HPDE6-E6E7 (cell line): Measurements from ENCODE around the gene POLR1B.
A peak's percentile ranks its signal among the peaks of the same experiment; 100 is the strongest.
"Not testable (repeated sequence)": the region's sequence is repeated elsewhere in the genome, so short reads cannot be mapped to it uniquely, and the experiment has no call there.

Experiments
- DNase-seq: peaks from one replicate; pipeline ENCODE4 v3.0.0; 2011; ENCODE audit warnings: missing footprints; ENCODE audit errors: extremely low spot score

POLR1B gene

DNA sequence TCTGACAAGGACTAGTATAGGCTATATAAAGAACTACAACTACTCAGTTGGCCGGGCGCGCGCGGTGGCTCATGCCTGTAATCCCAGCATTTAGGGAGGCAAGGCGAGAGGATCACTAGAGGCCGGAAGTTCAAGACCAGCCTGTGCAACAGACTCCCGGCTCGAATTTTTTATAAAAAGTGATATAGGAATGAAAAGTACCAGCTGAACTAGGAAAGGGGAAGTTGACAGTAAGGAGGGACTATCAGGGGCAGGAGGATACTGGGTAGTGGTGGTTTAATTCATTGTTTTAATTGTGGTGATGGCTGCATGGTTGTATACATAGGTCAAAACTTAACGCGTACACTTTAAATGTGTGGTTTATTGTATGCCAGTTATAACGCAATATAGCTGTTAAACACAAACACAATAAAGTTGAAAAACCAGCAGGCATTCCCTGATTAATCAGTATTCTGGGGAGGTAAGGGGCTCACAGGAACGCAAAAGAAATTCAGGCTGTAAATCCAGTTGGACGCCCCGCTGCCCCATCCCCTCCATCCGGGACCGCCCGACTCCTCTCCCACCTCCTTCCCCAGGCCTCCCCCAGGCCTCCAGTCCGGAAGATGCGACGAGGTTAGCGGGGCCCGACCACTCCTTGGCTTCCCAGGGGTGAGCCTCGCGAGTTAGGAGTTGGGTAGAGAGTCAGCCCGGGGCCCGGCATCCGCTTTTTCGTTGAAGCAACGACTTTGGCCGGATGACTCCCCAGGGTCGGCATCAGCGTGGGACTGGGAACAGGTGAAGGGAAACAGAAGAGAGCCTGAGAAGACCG, 746 bp upstream of the POLR1B start:
- no peak for DNase-seq

DNA sequence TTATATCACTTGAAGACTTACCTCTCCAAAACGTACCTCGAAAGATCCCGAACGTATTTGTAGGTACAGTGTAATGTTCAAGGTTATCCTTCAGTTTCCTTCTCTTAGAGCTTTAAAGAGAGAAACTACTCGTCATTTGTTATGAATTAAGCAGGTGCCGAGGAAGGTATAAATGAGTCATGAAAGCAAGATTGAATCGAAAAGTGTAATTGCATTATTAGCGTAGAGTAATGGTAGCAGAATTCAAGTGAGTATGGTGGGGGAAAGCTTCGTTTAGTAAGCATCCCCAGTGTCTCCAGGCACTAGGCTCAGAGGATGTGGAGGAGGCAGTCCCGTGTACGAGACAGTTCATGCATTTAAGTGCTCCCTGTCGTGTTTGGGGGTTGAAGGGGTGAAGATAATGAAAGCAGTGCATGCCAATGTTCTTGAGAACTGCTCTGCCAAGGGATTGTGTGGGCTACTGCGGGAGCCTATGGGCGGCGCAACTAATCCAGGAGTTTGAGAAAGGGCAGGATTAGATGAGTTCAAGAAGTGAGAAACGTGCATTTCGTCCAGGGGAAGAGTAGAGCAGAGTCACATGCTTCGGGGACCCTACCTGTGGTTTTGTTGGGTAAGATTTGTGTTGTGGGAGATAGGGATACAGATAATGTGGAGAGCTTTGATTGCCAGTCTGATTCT, 858 bp downstream of the POLR1B start:
- peak; percentile 15 for DNase-seq

DNA sequence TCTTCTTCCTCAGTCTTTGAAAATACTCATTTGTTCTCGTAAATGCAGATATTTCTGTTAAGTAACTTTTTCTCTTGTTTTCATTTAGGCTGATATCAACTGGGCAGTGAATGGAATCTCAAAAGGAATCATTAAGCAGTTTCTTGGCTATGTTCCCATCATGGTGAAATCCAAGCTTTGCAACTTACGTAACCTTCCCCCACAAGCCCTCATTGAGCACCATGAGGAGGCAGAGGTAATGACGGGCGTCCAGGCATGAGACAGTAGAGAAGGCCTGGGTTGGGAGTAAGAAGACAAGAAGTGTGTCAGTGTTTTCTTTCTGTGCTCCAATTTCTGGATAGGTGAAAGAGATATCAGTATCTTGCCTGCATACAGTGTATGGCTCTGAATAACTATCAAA, 5.1 kb downstream of the POLR1B start:
- no peak for DNase-seq

DNA sequence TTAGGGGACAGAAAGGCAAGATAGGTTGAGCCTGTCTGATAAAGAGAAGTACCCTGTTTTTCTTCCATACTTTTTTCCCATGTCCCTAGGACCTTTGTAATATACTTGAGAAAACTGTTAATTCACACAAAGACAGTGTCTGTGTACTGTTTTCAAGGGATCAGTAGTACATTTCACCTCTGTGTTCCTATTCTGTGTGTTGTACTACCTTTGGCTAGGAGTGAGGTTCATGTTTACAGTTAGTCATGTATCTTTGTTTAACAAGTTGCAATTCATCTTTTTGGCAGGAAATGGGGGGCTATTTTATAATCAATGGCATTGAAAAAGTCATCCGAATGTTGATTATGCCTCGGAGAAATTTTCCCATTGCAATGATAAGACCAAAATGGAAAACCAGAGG, 6.7 kb downstream of the POLR1B start:
- DNase-seq = no peak

DNA sequence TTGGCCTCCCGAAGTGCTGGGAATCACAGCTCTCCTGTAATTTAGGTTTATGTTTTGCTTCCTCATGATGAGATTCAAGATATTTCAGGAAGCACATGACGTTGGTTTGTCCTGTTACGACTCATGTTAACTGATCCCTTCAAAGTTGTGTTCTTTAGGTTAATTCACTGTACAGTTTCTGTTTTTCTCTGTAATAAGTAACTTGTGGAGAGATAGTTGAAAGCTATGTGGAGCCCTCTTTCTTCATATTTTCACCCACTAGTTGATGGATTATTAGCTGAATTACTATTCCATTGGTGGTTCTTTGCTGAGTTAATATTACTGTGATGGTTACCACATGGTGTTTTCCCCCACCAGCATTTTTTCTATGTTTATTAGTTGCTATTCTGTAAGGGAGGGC, 23.8 kb downstream of the POLR1B start:
- no peak for DNase-seq

DNA sequence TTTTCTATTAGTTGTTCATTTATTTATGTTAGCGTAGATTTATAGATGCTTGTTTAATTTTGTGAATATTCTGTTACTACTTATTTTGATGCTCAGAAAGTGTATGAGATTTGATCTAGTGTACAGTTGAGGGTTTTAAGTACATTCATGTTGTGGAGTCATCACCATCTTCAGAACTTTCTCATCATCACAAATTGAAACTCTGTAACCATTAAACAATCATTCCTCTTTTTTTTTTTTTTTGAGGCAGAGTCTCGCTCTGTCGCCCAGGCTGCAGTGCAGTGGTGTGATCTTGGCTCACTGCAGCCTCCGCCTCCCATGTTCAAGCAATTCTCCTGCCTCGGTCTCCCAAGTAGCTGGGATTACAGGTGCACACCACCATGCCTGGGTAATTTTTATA, 24.2 kb downstream of the POLR1B start:
- DNase-seq = not testable (repeated sequence)

DNA sequence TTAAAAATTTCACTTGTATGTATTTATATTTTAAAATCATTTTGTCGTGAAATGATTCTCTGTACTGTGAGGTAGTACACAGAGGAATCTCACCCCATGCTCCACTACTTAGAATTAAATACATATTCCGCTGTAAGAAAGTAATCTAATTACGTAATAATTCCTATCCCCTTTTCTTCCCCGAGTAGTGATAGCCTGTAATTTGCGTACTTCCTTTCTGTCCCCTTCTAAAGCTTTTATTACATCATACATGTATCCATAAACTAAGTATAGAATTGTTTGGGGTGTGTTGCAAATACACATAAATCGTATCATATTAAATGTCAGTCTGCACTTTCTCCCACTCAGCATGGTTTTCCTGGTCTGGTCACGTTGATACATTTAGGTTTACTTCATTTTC, 29.7 kb downstream of the POLR1B start:
- no peak for DNase-seq

DNA sequence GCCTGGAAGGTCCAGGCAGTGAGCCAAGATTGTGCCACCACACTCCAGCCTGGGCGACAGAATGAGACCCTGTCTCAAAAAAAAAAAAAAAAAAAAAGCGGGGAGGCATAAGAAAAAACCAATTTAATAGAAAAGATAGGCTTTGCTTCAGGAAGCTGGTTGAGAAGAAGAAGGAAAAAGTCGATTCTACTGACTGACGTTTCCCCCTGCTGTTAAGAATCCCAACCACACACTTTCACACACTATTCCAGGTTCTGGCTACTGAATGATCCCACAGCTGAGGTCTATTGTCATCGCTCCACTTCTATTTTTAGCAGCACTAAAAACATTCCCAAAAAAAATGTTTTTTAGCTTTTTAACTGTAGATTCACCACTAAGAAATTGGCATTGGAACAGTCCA, 35.5 kb downstream of the POLR1B start:
- DNase-seq = no peak

DNA sequence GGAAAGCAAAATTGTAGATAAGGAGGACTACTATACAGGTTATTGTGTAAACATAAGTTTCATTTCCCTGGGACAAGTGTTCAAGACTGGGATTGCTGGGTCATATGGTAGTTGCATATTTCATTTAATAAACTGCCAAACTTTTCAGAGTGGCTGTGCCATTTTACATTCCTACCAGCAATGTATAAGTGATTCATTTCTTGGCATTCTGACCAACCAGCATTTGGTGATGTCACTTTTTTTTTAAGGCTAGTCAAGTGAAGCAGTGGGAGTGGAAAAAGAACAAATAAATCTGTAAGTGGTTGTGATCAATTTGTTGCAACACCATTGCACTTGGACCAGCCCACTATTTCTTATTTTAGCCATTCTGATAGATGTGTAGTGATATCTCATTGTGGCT, 37.0 kb downstream of the POLR1B start:
- no peak for DNase-seq

DNA sequence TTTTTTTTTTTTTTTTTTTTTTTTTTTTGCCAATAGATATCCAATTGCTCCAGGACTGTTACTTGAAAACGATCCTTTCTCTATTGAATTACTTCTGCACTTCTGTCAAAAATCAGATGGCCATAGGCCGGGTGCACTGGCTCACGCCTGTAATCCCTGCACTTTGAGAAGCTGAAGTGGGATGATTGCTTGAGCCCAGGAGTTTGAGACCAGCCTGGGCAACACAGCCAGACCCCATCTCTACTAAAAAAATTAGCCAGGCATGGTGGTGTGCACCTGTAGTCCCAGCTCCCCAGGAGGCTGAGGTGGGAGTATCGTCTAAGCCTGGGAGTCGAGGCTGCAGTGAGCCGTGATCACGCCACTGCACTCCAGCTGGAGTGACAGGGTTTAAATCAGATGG, 37.8 kb downstream of the POLR1B start:
- DNase-seq = no peak

DNA sequence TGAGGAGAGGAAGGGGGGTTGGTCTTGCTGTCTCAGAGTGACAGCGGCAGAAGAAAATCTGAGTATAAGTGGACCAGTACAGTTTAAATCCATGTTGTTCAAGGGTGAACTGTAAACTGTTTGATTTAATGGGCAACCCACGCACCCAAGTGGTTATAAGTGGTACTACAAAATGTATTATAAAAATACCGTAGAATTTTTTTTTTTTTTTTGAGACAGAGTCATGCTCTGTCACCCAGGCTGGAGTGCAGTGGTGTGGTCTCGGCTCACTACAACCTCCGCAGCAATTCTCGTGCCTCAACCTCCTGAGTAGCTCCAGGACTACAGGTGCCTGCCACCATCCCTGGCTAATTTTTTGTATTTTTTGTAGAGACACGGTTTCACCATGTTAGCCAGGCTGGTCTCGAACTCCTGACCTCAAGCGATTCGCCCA, 40.1 kb downstream of the POLR1B start:
- DNase-seq = no peak

DNA sequence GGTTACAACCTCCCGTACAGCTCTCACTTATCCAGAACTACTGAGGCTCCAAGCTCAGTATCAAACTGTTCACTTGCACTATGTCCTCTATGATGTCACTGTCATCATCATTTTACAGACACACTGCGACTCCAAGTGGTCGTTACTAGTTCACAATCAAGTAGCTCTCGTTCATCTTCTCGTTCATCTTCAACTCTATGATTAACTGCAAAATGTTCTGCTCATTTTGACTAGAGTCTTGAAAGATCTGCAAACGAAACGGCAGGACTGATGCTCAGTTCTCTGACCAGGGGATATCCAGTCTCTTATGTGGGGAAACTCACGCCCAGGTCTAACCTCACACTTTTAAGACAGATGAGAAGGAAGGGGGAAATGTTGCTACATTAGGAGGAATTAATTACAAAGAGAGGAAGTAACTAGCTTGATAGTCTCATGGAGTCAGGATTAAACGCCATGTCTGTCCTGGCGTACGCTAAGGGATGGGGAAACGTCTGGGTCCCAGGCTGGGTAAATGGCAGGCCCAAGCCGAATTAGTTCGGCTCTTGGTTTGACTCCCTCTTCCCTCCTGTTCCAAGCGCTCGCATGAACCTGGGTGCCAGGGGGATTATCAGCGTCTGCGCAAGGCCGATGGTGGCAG, 41.4 kb downstream of the POLR1B start:
- DNase-seq = peak; percentile 7

DNA sequence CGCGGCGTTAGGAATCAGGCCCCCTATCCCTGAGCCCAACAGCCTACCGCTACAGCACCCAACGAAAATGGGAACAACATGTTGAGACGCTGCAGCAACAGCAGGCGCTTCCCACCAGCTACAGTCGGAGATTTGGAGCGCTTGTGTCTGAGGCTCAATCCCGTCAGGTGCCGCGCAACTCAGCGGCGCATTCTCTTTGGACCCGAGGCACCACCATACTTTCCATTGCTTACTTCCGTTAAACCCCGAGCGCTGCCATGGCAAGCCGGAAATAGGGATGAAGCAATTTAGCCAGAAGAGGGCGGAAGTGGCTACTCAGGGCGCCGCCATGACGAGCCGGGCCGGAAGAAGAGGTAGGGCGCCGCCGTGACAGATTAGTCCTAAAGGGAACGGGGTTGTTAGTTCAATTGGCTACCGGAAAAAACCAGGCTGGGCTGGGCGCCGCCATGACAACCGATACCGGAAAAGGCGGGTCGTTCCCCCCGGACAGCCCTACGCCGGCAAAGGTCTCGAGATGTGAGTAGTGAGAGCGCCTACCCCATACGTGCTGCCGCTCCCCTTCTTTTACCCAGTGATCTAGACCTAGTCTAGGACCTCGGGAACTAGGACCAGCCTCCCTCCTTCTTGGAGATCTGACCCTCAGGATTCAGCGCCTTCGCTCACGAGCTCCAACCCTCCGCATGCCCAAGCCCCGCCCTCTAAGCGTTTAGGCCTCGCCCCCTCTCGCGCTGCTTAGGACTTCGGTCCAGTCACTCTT, 42.0 kb downstream of the POLR1B start, which contains the start of gene CHCHD5:
TSS of gene CHCHD5 (plus strand) at position 476 of the 757 bp plus-strand sequence. CDS start at position 515, 39 bp downstream.
- peak; percentile 88 for DNase-seq

DNA sequence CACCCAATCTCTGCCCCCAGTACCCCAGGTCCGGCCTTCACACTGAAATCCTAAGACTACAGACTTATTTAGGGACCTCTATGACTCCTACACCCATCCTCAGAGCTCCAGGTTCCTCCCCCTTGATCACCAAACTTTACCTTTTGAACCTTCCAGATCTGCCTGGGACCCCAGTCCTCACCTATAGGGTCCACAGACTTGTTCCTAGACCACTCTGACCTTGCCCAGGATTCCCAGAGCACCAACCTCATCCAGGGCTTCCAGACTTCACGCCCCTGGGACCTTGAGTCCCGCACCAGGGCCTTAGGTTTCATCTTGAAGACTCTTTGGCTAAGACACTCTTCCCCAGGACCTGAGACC, 42.6 kb downstream of the POLR1B start:
- DNase-seq = no peak

DNA sequence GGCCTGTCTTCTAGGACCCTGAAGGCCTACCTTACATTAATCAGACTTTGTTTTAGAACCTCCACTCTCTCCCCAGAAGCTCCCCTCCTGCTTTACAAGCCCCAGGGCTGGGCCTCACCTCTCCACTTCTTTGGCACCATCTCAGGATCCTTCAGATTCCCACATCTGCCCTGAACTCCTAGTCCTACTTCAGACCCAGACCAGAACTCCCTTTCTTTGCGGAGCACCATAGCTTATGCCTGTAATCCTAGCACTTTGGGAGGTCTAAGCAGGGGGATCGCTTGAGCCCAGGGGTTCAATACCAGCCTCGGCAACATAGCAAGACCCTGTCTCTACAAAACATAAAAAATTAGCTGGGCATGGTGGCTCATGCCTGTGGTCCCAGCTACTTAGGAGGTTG, 43.1 kb downstream of the POLR1B start:
- no peak for DNase-seq

DNA sequence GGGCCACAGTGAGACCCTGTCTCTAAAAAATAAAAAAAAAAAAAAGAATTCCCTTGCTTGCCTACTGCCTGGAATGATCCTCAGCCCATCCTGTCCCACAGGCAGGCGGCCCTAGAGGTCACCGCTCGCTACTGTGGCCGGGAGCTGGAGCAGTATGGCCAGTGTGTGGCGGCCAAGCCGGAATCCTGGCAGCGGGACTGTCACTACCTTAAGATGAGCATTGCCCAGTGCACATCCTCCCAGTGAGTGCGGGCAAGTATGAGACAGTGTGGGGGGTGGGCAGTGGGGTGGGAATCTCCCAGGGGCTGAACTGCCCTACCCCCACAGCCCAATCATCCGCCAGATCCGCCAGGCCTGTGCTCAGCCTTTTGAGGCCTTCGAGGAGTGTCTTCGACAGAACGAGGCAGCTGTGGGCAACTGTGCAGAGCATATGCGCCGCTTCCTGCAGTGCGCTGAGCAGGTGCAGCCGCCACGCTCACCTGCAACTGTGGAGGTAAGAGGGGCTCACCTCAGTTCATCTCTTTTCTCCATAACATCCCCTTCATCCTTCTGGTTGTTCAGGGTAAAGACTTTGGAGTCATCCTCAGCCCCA, 43.7 kb downstream of the POLR1B start:
- DNase-seq = no peak

DNA sequence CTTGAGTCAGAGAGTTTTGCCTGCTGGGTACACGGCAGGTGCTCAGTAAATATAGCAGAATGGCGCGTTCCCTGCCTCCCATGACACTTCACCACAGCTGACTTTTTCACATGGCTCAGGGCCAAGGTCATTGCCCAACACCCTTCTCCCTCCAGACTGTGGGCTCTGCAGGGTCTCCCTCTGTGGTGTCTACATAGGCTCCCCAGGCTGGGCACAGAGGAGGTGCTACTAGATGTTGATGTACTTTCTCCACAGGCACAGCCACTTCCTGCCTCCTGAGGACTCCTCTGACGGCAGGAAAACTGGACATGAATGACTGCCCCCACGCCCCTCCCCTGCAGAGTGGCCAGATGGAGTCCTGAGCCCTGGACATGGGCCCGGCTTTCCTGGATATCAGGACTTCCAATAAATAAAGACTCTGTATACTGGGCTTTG, 46.4 kb downstream of the POLR1B start:
- DNase-seq = no peak

DNA sequence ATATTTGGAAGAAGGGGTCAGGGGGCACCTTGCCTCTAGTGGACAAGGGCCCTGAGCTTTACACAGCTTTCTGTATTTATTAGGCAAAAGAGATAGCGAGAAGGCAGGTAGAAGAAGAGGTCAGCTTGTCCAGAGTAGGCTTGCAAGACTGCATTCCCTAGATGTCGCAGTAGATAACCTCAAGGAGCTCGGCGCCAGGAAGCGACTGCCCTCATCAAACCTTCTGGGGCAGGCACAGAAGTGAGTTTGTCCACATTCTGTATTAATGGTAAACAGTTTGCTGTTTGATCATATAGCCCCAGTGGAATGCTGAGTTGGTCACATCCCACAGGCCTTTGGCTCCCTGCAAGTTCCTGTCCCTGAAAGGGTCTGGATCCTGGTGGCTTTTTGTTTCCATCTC, 49.1 kb downstream of the POLR1B start:
- no peak for DNase-seq

DNA sequence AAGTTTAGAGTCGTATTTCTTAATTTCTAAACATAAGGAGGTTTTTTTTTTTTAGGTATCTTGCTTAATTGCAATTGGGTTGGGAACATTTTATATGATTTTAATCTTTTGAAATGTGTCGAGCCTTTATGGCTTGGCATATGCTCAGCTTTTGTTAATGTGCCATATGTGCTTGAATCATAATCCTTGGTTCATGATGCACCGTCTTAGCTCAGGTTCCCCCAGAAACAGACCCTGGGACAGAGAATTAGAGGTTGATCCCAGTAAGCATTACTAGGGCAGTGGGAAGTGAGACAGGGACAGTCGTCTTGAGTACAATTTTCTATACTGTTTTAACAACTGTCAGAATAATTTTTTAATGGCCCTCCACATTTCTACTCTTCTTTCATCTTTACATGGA, 51.5 kb downstream of the POLR1B start:
- no peak for DNase-seq

DNA sequence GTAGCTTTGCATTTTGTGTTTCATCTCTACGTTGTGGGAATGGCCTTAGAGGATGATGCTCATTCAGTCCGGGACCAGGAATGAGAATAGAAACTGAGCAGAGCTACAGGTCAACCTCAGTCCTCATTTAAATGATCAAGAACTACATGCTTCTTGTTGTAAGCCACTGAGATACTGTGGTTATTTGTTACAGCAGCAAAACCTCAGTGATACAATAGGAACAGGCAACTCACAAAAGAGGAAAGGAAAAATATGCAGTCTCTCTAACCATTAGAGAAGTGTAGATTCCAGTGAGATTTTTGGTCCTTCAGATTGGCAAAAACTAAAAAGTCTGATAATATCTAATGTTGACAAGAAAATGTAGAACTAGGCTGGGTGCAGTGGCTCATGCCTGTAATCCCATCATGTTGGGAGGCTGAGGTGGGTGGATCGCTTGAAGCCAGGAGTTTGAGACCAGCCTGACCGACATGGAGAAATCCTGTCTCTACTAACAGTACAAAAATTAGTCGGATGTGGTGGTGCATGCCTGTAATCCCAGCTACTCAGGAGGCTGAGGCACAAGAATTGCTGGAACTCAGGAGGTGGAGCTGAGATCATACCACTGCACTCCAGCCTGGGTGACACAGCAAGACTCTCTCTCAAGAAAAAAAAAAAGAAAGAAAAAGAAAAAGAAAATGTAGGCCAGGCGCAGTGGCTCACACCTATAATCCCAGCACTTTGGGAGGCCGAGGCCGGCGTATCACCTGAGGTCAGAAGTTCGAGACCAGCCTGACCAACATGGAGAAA, 55.5 kb downstream of the POLR1B start:
- no peak for DNase-seq

DNA sequence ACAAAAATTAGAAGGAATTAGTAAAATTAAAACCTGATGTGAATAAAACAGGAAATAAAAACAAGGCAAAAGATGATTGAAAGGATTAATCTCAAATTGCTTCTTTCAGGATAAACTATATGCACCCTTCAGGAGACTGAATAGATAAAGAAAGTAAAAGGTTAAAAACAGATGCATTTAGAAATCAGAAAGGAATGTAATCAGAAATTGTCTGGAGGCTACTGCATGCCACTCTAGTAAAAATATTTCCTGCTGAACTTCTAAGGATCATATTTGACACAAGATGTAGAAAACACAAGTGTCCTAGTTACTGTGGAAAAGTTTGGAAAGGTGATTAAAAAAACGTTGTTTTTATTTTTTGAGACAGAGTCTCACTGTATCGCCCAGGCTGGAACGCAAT, 58.4 kb downstream of the POLR1B start:
- no peak for DNase-seq
